HCT116 (cell line): ENCODE results near the gene NKX1-1.

ENCODE experiments used
- ATF3 ChIP-seq: IDR thresholded peaks from 2 replicates; pipeline ENCODE4 v1.6.1; 2012
- CEBPB ChIP-seq: IDR thresholded peaks from 2 replicates; pipeline ENCODE4 v1.6.1; 2012; ENCODE audit warnings: low read depth
- CTCF ChIP-seq, 3 experiments: fragments of 200-600 bp in 1 of 3; sonication (generic) in 1 of 3; IDR thresholded peaks in 2 of 3; conservative IDR thresholded peaks in 1 of 3; 2 replicates each; pipeline ENCODE4 v1.5.1; 2012 to 2017; ENCODE audit warnings: low read depth in 2 of 3, low read length in 2 of 3, antibody characterized with exemption in 1 of 3, borderline replicate concordance in 1 of 3, control low read depth in 1 of 3, mild to moderate bottlenecking in 1 of 3, mixed read lengths in 1 of 3, mixed run types in 1 of 3, moderate library complexity in 1 of 3; ENCODE audit not compliant: insufficient read depth in 1 of 3
- EZH2phosphoT487 ChIP-seq: fragments of 200-600 bp; IDR thresholded peaks from 2 replicates; pipeline ENCODE4 v1.6.1; 2018; ENCODE audit warnings: antibody characterized with exemption, borderline replicate concordance
- FOSL1 ChIP-seq: IDR thresholded peaks from 2 replicates; pipeline ENCODE4 v1.6.1; 2012; ENCODE audit warnings: low read depth
- POLR2A ChIP-seq: IDR thresholded peaks from 2 replicates; pipeline ENCODE4 v1.7.0; 2011; ENCODE audit warnings: borderline replicate concordance; ENCODE audit not compliant: insufficient read depth, insufficient read length; ENCODE audit errors: extremely low read depth
- POLR2AphosphoS5 ChIP-seq: IDR thresholded peaks from 2 replicates; pipeline ENCODE4 v1.6.1; 2011; ENCODE audit warnings: mild to moderate bottlenecking, low read depth, low read length, moderate library complexity
- RAD21 ChIP-seq: IDR thresholded peaks from 2 replicates; pipeline ENCODE4 v1.6.1; 2012; ENCODE audit warnings: low read depth, mild to moderate bottlenecking
- YY1 ChIP-seq: IDR thresholded peaks from 2 replicates; pipeline ENCODE4 v1.6.1; 2011; ENCODE audit warnings: low read length, low read depth, moderate library complexity, mild to moderate bottlenecking; ENCODE audit not compliant: insufficient replicate concordance; ENCODE audit errors: extremely low read depth
- ZBTB33 ChIP-seq: IDR thresholded peaks from 2 replicates; pipeline ENCODE4 v1.6.1; 2011; ENCODE audit warnings: mild to moderate bottlenecking, low read length, moderate library complexity; ENCODE audit not compliant: insufficient replicate concordance; ENCODE audit errors: extremely low read depth

- TF ChIP-seq YY1, result no peak
- no peak for TF ChIP-seq CTCF (IDR thresholded peaks at IDR 0.05 in 2 of 3, conservative IDR thresholded peaks at IDR 0.05 in 1 of 3; ENCODE audit: borderline replicate concordance in 1 of 3, insufficient read depth in 1 of 3, low read depth in 2 of 3, low read length in 2 of 3)
- no peak for TF ChIP-seq POLR2AphosphoS5
- no peak for TF ChIP-seq FOSL1
- no peak for TF ChIP-seq CEBPB
- no peak for TF ChIP-seq RAD21
- no peak for TF ChIP-seq POLR2A
- no peak for TF ChIP-seq ZBTB33
- no peak for TF ChIP-seq EZH2phosphoT487
- TF ChIP-seq ATF3, result no peak
Measured at GRCh38 chr4:1357356-1358248, 48.6 kb downstream of the NKX1-1 start.
